Measurements from ENCODE around the gene FZR1.
"Not testable (repeated sequence)": the region's sequence is repeated elsewhere in the genome, so short reads cannot be mapped to it uniquely, and the experiment has no call there.

The FZR1 gene

DNA sequence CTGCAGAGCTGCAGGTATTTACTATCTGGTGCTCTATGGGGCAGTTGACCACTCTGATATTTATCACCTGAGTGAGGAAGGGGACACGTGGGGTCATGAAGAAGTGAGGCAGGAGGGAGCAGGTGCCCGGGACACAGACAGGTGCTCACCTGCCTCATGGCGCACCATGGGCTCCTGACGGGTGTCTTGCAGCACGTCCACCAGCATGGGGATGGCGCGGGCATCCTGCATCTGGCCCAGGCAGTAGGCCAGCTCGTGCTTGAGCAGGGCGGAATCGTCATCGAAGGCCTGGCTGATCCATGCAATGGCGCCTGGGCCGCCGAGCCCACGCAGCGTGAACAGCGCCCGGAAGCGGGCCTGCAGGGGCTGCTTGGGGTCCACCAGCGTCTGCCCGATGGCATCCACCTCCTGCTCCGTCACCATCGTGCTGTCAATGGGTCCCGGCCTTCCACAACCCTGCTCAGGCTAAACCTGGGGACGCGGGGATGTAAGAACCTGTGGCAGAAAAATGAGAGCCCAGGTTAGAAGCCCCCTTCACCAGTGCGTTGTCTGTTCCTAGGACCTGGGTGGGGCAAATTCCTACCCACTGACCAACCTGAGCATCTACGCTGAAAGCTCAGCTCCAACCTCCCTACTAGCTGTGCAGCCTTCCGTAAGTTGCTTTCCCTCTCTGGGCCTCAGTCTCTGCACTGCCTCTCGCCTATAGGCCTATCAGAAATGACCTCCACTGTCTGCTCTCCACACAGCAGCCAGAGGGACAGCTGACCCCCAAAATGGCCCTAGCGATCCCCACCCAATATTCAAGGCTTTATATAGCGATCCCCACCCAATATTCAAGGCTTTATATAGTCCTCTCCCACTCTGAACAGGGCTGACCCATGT lies 9.5 kb upstream of the FZR1 start:
- DNase-seq (ENCODE audit: low spot score): no peak

DNA sequence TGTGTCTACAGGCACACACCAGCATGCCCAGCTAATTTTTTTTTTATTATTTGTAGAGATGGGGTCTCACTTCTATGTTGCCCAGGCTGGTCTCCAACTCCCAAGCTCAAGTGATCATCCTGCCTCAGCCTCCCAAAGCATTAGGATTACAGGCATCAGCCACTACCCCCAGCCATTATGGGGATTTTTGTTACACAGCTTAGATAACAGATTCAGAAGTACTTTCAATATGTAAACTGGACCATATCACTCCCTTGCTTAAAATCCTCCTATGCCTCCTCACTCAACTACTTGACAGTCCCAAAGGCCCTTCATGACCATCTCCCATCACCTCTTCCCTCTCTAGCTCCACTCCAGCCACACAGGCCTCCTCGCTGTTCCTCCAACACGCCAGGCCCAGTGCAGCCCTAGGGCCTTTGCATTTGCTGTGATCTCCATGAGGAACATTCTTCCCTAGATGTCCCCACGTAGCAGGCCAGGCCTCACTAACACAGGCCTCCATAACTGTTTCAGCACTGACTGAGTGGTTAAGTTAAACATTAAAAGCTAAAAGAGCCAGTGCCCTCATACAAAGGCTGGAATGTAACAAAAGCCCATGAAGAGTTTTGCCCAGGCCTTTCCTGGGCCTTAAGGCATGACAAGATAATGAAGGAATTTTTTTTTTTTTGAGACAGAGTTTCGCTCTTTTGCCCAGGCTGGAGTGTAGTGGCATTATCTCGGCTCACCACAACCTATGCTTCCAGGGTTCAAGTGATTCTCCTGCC lies 8.2 kb upstream of the FZR1 start:
- no peak for DNase-seq (ENCODE audit: low spot score)

DNA sequence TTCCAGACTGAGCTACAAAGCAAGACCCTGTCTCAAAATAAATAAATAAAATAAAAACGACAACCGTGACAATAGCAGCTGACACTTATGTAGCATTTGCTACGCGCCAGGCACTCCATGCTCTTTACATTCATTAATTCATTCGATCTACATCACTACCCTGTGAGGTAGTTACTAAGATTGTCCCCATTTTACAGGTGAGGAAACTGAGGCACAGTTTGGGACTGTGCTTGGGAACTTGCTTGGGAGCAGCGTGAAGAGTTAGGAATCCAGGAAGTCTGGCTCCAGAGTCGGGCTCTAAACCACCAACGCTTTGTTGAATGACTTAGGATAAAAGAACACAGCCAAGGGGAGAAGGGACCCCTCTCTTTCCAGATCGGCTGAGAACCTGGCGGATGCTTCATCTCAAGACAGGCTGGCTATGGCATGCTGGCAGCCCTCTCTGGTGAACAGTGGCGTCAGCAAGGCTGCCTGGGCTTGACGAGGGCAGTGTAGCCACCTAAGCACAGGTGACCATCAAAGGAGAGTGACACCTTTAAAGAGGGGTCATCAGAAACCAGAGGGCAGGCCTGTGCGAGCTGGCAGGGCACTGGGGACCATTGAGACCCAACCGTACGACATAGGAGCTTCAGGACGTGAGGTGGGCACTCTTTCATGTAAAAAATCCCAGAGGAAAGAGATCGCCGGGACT lies 6.2 kb upstream of the FZR1 start:
- peak; percentile 41 for DNase-seq (ENCODE audit: low spot score)

DNA sequence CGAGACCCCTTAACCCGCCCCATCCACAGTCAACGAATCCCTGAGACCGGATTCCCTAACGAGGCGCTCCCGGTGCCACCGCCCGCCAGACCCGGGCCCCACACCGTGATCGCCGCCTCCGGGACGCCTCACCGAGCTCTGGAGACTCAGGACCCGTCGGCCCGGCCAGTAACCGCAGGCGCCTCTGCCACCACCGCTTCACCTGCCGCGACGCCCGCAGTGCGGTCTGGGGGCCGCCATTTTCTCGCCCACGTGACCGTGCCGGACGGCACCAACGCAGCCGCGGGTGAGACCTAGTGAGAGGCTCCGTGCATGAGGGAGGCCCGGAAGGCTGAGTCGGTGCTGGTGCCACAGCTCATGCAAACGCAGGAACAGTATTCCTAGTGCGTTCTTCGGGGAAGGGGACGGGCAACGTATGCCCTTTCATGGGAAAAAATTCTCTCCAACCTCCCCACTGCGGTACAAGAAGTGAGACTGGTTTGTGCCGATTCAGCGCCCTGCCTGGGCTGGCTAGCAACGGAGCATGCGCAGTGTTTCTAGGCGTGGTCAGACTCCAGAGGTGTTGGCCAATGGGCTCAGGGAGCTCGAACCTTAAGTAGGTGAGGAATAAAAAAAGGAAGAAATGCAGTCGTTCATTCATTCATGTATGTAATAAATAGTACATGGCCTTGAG lies 5.5 kb upstream of the FZR1 start, which contains the start of gene DOHH:
TSS of gene DOHH (minus strand) at position 246 of the 673 bp plus-strand sequence. CDS start 3,860 bp downstream, outside the sequence.
- DNase-seq (ENCODE audit: low spot score): peak; percentile 97

DNA sequence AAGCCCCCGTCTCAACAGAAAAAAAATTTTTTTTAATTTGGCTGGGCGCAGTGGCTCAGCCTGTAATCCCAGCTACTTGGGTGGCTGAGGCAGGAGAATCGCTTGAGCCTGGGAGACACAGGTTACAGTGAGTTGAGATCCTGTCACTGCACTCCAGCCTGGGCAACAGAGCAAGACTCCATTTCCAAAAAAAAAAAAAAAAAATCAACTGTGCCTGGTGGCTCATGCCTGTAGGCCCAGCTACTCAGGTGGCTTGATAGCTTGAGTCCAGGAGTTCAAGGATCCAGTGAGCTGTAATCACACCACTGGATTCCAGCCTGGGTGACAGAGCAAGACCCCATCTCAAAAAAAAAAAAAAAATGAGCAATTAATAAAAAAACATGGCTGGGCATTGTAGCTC lies 4.3 kb upstream of the FZR1 start:
- DNase-seq (ENCODE audit: low spot score): no peak

DNA sequence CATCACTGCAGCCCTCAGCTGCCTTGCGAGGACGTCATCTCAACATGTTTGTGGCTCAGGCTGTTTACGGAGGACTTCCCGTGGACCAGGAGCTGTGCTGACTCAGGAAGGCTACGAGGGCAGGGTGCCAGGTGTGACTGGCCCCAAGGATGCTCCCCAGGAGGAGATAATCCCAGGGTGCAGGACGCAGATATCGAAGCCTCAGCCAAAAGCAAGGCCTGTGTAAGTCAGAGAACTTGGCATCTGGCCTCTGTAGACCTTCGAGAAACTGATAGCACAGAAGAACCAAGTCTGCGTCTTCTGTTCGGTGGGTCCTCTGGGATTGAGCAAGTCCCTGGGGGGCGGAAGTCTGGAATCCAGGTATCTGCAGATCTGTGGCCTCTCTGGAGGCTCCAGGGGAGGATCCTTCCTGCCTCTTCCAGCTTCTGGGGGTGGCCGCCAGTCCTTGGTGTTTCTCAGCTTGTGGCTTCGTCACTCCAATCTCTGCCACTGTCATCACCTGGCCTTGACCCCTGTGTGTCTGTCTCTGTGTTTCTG lies 3.0 kb upstream of the FZR1 start:
- DNase-seq (ENCODE audit: low spot score): no peak

DNA sequence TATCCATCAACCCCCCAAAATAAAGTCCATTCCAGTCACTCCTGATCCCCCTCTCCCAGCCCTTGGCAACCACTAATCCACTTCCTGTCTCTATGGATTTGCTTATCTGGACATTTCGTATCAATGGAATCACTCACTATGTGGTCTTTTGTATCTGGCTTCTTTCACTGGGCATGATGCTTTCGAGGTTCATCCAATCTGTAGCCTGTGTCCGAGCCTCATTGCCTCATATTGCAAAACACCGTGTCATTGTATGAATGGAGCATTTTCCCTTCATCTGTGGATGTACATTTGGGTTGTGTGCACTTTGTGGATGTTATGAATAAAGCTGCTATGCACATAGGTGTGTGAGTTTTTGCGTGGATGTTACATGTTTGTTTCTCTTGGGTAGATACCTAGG lies 1.4 kb upstream of the FZR1 start:
- no peak for DNase-seq (ENCODE audit: low spot score)

DNA sequence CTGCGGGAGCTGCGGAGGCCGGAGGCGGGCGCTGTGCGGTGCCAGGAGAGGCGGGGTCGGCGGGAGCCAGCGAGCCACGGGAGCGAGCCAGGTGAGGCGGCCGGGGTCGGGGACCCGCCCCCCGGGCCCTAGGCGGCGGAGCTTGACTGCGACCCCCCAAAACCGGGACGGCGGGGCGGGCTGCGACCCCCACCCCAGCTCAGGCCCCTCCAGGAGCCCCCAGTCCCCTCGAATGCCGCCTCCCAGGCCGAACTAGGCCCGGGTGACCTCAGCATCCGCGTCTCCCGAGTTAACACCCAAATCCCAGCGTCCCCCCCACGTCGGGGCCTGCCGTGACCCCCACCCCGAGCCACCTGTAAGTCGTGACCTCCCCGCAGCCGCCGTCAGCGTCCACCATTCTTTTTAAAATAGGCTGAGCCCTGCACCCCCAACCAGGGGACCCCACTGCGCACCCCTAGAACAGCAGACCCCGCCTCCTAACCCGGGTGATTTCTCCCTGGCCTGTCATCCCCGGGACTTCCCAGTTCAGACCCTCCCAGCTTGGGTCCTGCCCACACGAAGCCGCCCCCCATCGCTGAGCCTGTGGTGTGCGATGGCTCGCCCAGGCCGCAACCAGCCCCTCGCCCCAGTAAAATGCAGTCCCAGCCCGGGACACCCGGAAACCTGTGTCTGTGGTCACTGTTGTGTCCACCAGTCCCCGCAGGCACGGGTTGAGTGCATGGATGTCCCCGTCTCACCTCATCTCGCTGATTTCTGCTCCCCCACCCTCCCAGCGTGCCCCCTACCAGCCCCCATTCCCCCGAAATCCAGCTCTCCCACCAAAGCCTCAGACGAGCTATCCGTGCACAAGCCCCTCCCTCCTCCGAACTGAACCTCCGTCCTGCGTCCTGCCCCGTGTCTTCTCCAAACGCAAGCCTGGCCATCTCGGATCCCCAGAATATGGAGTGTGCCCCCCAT lies 551 bp downstream of the FZR1 start:
- no peak for DNase-seq (ENCODE audit: low spot score)

DNA sequence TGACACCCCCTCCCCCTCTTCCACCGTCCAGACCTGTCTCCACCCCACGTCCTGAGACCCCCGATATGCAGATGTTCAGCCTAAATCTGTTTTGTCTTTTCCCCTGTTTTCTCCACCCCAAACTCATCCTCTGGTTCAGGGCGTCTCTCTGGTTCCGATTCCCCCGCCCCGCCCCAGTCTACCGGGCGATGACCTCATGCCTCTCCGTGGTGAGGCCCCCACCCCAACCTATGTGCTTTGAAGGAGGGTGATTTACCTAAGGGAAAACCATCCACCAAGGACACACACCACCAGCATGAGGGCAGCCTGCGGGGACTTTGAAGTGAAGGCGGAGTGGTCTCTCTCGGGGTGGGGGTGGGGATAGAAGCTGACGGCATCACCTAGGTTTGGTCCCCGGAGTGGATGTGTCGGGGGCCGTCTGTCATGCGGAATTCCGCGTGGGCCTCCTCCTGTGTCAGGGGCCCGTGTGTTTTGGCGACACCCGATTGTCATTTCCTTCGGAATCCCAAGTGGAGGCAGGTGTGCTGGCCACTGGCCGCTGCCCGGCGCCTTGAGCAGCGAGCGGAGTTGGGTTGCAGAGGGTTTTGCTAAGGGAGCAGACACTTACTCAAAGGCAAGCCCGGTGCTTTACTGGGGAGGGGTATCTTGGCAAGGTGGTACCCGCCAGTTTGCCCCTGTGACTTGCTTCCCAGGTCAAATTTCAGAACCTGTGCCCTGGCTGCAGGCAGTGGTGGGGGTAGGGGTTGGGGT lies 1.4 kb downstream of the FZR1 start:
- no peak for DNase-seq (ENCODE audit: low spot score)

DNA sequence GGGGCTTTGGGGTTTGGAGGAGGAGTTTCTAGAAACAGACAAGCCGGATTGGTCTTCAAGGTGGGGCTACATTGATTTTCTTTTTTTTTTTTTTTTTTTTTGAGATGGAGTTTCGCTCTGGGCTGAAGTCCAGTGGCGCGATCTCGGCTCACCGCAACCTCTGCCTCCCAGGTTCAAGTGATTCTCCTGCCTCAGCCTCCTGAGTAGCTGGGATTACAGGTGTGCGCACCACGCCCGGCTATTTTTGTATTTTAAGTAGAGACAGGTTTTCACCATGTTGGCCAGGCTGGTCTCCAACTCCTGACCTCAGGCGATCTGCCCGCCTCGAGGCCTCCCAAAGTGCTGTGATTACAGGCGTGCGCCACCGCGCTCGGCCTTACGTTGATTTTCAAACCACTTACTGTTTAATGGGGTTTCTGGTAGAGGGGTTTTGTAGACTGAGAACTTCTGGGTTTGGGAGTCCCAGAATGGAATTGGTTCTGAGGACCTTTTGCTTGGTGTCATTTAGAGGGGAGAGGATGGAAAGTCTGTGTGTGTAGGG lies 2.1 kb downstream of the FZR1 start:
- DNase-seq (ENCODE audit: low spot score): not testable (repeated sequence)

DNA sequence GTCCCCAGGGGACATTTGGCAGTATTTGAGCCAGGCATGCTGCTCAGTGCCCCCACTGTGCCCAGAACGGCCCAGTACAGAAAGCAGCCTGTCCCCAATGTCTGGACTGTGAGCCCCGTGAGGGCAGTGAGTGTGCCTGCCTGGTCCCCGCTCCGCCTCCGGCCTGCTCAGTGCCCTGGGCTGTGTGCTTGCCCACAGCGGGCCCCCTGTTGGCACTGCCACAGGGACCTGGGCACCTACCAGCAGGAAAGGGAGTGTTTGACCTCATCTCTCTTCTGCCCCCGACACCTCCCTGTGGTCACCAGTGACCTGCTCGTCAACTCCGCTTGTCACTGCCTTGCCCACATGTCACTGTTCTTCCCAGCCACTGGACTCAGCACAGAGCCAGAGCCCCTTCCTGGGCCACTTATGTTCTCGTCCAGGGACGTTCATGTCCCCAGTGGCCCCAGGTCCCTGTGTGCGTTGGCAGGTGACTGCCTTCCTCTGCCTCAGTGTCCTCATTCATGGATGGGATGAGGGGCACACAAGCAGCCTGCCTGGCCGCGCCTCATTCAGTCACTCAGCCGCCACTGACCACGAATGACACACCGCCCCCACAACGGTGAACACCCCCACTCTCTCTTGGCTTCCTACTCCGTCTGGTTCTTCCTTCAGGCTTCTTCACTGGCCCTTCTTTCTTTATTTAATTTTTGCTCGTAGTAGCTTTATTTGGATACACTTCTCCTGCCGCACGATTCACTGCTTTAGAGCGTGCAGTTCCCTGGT lies 2.8 kb downstream of the FZR1 start:
- DNase-seq (ENCODE audit: low spot score): no peak

DNA sequence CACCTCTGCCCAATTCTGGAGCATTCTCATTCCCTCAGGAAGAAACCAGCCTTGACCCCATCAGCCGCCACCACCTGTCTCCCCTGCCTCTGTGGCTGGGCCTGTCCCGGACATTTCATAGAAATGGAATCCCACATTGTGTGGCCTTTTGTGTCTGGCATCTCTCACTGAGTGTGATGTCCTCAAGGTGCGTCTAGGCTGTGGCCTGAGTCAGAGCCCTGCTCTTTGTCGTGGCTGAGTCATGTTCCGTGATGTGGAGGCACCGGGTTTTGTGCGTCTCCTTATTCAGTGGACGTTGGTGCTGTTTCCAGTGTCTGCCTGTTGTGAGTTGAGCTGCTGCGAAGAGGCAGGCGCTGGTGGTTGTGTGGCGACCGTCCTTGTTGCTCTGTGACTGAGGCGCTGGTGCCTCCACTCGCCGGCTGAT lies 3.5 kb downstream of the FZR1 start:
- DNase-seq (ENCODE audit: low spot score): no peak

DNA sequence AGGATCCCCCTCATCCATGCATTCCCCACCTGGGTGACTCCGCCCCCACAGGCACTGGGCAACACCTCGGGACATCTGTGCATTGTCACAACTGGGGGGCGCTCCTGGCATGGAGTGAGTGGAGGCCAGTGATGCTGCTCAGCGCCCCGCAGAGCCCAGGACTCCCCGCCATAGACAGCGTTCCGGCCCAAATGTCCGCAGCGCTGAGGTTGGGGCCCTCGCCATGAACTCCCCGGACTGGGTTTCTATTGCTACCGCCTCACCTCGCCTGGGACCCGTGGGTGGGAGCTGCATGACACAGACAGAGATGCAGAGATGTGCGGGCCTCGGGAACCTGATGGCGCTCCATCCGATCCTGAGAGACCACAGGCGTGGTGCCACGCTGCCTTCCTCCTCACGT lies 4.6 kb downstream of the FZR1 start:
- no peak for DNase-seq (ENCODE audit: low spot score)

DNA sequence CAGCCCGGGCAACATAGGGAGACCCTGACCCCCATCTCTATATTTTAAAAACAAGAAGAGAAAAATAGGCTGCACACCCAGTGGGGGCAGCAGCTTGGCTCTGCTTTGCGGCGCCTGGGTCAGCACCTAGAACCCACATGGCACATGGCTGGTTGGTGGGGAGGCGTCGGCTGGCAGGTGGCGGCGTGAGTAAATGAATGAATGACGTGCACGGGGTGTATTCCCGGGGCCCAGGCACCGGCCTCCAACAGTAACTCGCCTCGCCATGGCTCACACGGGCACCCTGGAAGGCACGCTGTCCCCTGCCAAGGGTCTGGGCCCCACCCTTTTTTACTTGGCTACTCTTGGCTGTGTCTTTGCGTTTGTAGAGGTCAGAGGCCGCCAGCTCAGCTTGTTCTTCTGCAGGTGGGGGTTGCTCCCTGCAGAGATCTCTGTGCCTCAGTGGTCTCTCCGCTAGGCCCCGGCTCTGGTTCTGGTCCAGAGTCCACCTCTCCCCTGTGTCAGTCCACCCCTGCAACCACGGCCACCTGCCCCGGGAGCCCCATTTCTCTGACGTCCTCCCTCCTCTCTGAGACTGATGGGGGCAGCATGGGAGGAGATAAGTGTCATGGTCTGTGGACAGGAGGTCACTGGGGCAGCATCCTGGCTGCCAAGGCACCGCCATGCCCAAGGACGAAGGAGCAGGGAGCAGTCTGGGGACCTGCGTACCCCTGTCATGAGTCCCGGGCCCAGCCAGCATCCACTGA lies 5.6 kb downstream of the FZR1 start:
- DNase-seq (ENCODE audit: low spot score): no peak

DNA sequence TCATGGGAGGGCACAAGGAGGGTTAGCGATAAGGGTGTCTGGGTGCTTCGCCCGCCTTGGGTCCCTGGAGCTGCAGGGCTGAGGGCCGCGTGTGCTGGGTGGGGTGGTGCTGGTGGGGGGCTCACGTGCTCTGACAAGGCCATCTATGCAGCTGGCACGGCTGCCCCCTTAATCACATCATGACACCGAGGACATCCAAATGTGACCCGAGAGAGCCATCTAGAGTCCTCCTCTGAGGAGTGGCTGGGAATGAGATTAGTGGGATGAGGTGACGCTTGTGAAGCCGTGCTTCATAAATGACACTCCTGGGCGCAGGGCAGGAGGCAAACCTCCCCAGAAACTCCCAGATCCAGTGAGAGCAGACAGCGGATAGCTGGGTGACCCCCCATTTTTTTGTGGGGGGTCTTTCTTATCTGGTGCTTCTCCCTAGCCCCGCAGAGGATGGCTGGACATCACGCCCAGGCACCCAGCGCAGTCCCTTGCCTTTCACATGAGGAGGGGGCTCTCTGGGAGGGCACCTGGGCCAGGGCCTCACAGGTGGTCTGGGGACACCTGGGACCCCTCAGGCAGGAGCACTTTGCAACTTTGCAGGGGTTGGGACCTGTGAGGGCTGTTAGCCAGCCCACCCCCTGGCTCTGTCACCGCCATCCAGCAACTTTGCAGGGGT lies 6.6 kb downstream of the FZR1 start:
- no peak for DNase-seq (ENCODE audit: low spot score)

DNA sequence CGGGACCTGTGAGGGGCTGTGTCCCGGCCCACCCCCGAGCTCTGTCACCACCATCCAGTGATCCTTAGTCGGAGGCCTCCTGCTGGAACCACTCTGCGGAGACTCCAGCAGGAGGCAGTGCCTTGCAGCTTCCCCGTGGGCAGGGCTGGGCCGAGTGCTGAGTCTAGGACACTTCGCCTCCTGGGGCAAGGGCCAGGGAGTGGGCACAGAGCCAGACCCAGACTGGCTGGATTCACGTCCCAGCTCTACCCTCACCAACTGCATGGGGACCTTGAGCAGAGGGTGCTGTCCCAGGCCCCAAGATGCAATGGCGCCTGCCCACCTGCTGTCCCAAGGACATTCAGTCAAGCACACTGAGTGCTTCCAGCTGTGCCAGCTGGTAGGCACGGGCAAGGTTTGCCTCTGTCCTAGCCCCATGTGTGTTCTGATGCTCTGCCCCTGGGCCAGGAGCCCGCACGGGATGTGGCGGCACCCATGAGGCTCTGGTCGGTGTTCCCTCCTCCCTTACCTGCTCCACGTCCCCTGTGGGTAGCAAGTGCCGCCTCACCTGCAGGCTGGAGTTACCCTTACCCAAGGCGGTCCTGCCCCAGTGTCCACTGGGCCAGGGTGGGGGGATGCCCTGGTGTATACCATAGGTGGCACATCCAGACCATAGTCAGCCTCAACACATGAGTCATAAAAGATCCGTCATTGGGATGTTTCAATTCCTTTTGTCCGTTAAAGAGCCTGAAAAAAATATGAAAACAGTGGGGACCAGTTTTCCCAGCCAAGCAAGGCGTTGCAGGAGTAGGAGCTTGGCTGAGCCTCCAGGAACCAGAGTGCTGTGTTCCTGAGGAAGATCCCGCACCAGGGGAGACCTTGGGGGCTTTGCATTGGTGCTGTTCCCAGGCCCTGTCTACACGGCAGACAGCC lies 7.4 kb downstream of the FZR1 start:
- no peak for DNase-seq (ENCODE audit: low spot score)

All from D341Med (cell line).